DMS 273 treated with DMSO at 0.1 percent for 48 hours (cell line): Measurements from ENCODE around the gene LILRB5.
A peak's percentile ranks its signal among the peaks of the same experiment; 100 is the strongest.
"Not testable (repeated sequence)": the region's sequence is repeated elsewhere in the genome, so short reads cannot be mapped to it uniquely, and the experiment has no call there.

ENCODE experiments used
- DNase-seq: peaks from one replicate; lab custom pipeline; 2025; lab: John Stamatoyannopoulos, UW

The LILRB5 gene

GRCh38 chr19:54211235-54211634, 45.8 kb downstream of the LILRB5 start:
- no peak for DNase-seq

DNA sequence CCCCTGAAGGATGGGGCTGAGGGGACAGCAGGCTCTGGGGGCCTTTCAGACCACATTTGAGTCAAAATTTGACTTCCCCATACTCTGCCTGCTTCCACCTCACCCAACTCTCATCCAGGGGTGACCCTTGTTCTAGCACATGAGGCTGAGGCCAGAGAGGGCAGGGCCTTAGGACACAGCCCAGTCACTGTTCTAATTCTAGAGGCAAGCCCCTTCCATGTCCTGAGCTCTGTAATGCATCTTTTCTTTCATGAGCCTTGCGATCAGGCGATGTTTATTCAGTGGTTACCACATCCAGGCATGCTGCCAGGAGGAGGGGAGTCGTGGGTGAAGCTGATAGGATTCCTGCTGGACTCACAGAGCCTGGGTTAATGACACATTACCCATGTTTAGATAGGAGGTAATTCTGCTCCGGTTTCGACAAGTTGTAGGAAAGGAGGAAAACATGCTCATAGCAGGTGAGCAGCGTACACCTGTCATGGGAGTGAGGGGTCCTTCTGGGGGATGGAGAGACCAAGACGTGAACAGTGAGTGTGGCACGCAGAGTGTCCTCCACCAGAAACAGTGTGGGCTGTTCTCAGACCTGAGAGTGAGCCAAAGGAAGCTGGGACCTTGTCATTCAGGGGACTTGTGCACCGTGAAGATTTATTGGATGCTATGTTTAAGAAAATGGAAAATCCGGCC, 47.1 kb downstream of the LILRB5 start:
- peak; percentile 68 for DNase-seq

GRCh38 chr19:54209058-54209810, 47.8 kb downstream of the LILRB5 start:
- no peak for DNase-seq

DNA sequence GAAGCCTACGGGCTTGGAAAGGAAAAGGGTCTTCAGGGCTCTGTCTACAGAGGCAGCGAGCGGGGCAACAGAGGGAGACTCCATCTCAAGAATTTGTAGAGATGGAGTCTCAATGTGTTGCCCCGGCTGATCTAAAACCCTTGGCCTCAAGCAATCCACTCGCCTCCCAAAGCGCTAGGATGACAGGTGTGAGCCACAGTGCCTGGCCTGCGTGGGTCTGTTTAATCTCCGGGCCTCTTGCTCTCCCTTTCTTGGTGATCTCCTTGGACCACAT, 48.4 kb downstream of the LILRB5 start:
- peak; percentile 28 for DNase-seq

DNA sequence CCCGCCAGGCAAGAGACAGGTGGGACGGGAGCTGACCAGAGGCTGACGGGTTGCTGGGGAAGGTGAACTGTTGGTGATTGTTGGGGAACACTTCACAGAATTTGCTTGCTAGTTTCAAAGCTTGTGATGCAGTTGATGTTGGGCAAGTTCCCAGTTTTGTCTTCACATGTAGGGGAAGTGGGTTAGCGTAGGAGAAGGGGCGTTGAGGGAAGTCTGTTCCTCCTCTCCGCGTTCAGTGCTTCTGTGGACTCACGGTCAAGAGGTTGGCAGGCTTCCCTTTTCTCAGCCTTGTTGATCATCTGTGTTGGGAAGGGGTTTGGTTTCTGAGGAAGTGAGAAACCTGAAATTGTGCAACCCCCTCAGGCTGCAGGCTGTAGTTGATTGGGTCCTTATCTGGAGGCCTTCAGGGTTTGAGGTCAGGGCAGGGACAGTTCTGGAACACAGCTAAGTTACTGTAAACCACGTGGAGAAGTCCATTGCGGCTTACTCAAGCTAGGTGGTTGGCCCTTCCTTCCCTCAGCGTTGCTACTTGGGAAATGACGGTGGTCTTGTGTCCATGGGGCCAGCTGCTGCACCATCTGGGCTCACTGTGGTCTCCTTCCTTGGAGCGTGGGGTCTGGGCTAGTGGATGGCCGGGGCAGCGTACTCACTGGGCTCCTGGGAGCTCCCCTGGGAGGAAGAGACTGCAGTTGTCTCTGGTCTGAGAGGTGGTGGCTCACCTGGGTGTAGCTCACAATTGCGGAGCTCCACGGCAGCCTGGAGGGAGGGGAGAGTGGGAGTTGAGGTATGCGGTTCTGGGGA, 48.9 kb downstream of the LILRB5 start:
- DNase-seq = peak; percentile 43

DNA sequence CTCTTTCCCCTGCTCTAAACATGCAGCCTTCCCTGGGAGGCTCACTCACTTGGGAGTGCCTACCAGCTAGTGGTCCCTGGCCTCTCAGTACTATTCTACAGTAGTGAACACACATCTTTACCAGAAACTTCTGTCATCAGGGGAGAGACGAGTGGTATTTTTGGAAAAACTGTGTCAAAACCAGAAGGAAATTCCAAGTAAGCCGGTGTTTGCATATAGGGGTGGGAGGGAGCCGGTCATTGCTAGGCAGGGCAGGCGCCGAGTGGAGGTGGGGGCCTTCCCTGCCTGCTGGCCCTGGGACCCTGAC, 49.4 kb downstream of the LILRB5 start:
- no peak for DNase-seq

GRCh38 chr19:54207193-54207592, 49.9 kb downstream of the LILRB5 start:
- not testable (repeated sequence) for DNase-seq

DNA sequence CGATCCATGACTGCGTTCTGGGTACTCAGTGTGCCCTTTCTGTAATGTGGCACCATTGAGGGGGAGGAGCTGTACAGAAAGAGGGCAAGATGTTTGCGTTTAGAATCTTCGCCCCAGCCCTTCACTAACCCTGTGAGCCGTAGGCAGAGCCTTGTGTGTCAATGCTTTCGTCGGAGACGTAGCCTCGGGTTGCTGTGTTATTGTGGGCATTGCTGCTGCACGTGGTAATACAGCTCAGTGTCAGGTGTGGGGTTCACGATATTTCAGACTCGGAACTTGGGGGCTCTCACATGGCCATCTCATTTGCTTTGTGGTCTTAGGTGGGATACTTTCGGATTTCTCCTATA, 50.3 kb downstream of the LILRB5 start:
- DNase-seq = no peak

DNA sequence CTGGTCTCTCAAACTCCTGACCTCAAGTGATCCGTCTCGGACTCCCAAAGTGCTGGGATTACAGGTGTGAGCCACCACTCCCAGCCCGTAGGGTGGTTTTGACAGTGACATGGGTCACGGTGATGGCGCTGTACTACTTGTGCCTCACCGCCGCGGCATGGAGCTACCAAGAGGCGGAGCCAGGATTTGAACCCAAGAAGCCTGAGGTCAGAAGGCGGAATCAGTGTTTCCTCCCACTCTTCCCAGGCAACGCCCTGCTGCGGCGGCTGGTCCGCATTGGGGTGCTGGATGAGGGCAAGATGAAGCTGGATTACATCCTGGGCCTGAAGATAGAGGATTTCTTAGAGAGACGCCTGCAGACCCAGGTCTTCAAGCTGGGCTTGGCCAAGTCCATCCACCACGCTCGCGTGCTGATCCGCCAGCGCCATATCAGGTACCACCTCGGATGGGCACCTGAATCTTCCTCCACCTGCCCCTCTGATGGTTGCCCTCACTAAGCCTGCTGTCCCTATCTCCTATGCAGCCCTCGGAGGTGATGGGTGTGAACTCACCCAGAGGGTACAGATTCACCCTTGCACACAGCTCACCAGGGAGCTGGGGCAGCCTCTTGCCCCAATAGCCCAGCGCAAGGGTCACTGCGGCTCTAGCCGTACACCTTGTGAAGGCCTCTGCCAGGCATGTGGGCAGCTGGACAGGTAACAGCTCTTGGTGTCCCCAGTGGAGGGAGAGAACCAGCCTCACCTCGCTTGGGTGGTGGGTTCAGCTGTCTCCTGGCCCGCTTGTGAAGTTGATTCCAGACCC, 50.8 kb downstream of the LILRB5 start:
- no peak for DNase-seq

GRCh38 chr19:54204767-54205468, 52.2 kb downstream of the LILRB5 start:
- no peak for DNase-seq

DNA sequence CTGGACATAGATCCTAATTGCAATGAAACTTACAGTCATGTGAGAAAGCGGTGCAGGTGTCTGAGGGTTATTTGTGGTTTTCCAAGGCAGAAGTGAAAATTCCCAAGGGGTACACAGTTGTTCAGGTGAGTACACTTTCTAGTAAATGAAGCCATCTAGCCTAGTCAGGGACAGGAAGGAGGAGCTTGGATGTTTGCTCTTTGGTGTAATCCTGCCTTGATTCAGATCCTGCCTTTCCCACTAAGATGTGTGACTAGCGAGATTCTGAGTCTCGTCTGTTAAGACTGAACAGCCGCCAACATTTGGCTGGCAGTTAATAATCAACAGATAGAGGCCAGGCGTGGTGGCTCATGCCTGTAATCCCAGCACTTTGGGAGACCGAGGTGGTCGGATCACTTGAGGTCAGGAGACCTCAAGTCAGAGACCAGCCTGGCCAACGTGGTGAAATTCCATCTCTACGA, 53.9 kb downstream of the LILRB5 start:
- DNase-seq = no peak

DNA sequence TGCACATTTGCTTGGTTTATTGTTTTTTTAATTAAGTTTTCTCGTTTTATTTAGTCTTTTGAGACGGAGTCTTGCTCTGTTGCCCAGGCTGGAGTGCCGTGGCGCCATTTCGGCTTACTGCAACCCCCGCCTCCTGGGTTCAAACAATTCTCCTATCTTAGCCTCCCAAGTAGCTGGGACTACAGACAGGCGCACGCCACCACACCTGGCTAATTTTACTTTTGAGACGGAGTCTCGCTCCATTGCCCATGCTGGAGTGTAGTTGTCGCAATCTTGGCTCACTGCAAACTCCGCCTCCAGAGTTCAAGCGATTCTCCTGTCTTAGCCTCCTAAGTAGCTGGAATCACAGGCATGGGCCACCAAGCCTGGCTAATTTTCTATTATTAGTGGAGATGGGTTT, 55.1 kb downstream of the LILRB5 start:
- no peak for DNase-seq

DNA sequence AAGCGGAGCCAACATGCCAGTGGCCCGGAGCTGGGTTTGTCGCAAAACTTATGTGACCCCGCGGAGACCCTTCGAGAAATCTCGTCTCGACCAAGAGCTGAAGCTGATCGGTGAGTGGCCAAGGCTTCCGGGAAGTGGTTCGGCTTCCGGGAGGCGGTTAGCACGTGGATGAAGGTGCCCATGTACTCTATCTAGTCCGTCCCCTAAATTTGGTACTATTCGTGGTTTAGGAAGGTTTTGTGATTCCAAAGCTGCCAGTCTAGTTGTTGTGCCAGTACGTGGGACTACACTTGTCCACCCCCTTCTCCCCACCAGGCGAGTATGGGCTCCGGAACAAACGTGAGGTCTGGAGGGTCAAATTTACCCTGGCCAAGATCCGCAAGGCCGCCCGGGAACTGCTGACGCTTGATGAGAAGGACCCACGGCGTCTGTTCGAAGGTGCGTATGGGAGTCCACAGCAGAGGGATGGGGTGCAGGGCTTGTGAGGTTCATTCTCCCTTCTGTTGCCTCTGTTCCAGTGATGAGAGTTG, 55.8 kb downstream of the LILRB5 start:
- DNase-seq = no peak
